B cell (primary cell): ENCODE data around the gene TENT5A. TPM values are rescaled to one million over a fixed set of nuclear protein-coding genes. Genes with fewer than 3 reads are reported as not detected.

ENCODE experiments used
- ATAC-seq: fragments of 200-7000 bp; cut with Tn5 transposase; one replicate; pipeline ENCODE4 v1.10.0; 2021; ENCODE audit warnings: low read depth, mild to moderate bottlenecking, moderate number of reproducible peaks, moderate library complexity
- CTCF ChIA-PET: fragments of 350-600 bp; sonication (Branson Sonifier 250); formaldehyde crosslinking; loops from one replicate; lab custom pipeline; 2021; ENCODE audit warnings: antibody characterized with exemption, inconsistent platforms; lab: Charles Lee
- POLR2A ChIA-PET: fragments of 350-600 bp; sonication (Branson Sonifier 250); formaldehyde crosslinking; loops from one replicate; lab custom pipeline; 2021; ENCODE audit warnings: antibody characterized with exemption; lab: Charles Lee
- DNase-seq: peaks from one replicate; pipeline ENCODE4 v3.0.0; 2013
- H2AFZ ChIP-seq: 2 replicates; pipeline ENCODE4 v1.6.1; 2012; ENCODE audit warnings: mild to moderate bottlenecking, low read depth, low read length; ENCODE audit not compliant: insufficient read depth, poor library complexity, severe bottlenecking
- H3K27ac ChIP-seq, 2 donors: 1 replicate in 1 of 2; 2 replicates in 1 of 2; pipeline ENCODE4 v1.5.1; 2012 to 2013; ENCODE audit warnings: low read length in 2 of 2, mild to moderate bottlenecking in 2 of 2, moderate library complexity in 1 of 2
- H3K27me3 ChIP-seq, 4 experiments: fragments of 200-600 bp in 1 of 4; sonication (generic) in 1 of 4; replicated peaks in 1 of 4; 1 replicate in 2 of 4; 2 replicates in 2 of 4; pipeline versions ENCODE4 v1.6.1 to v1.7.0; 2013 to 2016; ENCODE audit warnings: low read length in 3 of 4, mild to moderate bottlenecking in 2 of 4, mixed read lengths in 1 of 4, moderate library complexity in 1 of 4; ENCODE audit not compliant: insufficient read depth in 4 of 4, control insufficient read depth in 3 of 4; ENCODE audit errors: control extremely low read depth in 1 of 4
- H3K36me3 ChIP-seq, 2 experiments: replicated peaks in 1 of 2; 1 replicate in 1 of 2; 2 replicates in 1 of 2; pipeline versions ENCODE4 v1.6.1 to v1.7.1; 2013; ENCODE audit warnings: low read length in 1 of 2; ENCODE audit not compliant: insufficient read depth in 2 of 2, control insufficient read depth in 1 of 2; ENCODE audit errors: control extremely low read depth in 1 of 2, extremely low read depth in 1 of 2
- H3K4me1 ChIP-seq, 2 donors: fragments of 200-600 bp in 1 of 2; sonication (generic) in 1 of 2; 1 replicate in 1 of 2; 2 replicates in 1 of 2; pipeline versions ENCODE4 v1.5.1 to v1.6.1; 2013 to 2017; ENCODE audit warnings: low read length in 2 of 2; ENCODE audit not compliant: control insufficient read depth in 2 of 2, insufficient read depth in 2 of 2
- H3K4me2 ChIP-seq: replicated peaks from 2 replicates; pipeline ENCODE3; 2012; ENCODE audit warnings: mild to moderate bottlenecking, low read depth, low read length; ENCODE audit not compliant: poor library complexity, severe bottlenecking
- H3K4me3 ChIP-seq, 5 experiments: fragments of 200-600 bp in 1 of 5; sonication (generic) in 1 of 5; 1 replicate in 3 of 5; 2 replicates in 2 of 5; pipeline versions ENCODE4 v1.5.1 to v1.7.0; 2011 to 2016; ENCODE audit warnings: low read length in 4 of 5, mild to moderate bottlenecking in 4 of 5, low read depth in 2 of 5, control low read depth in 1 of 5, moderate library complexity in 1 of 5; ENCODE audit not compliant: insufficient read depth in 1 of 5; ENCODE audit errors: control extremely low read depth in 1 of 5, extremely low read depth in 1 of 5
- H3K79me2 ChIP-seq: fragments of 200-600 bp; sonication (generic); one replicate; pipeline ENCODE4 v1.6.0; 2016; ENCODE audit warnings: low read length; ENCODE audit not compliant: control insufficient read depth, insufficient read depth
- H3K9ac ChIP-seq: fragments of 200-600 bp; sonication (generic); 2 replicates; pipeline ENCODE4 v1.6.1; 2017; ENCODE audit warnings: mild to moderate bottlenecking, low read length, moderate library complexity
- H3K9me3 ChIP-seq, 3 donors: one replicate each; pipeline versions ENCODE4 v1.6.1 to v1.7.1; 2013; ENCODE audit warnings: low read length in 2 of 3; ENCODE audit not compliant: control insufficient read depth in 2 of 3, insufficient read depth in 1 of 3; ENCODE audit errors: control extremely low read depth in 1 of 3
- H4K20me1 ChIP-seq: 2 replicates; pipeline ENCODE4 v1.6.0; 2012; ENCODE audit warnings: mild to moderate bottlenecking, low read length; ENCODE audit not compliant: insufficient read depth, control insufficient read depth, poor library complexity, severe bottlenecking
- H3K27ac Mint-ChIP-seq: one replicate; pipeline ENCODE4 v1.8.0; 2021; ENCODE audit warnings: mixed read lengths
- H3K27me3 Mint-ChIP-seq: one replicate; pipeline ENCODE4 v1.8.0; 2021; ENCODE audit warnings: mixed read lengths
- H3K4me1 Mint-ChIP-seq: one replicate; pipeline ENCODE4 v1.8.0; 2021; ENCODE audit warnings: mixed read lengths
- H3K4me3 Mint-ChIP-seq: one replicate; pipeline ENCODE4 v1.8.0; 2021; ENCODE audit warnings: mixed read lengths
- H3K9me3 Mint-ChIP-seq: one replicate; pipeline ENCODE4 v1.8.0; 2022; ENCODE audit warnings: mixed read lengths; ENCODE audit not compliant: insufficient read depth
- CTCF ChIP-seq: fragments of 200-600 bp; IDR thresholded peaks from one replicate; pipeline ENCODE4 v1.8.0; 2022; ENCODE audit warnings: antibody characterized with exemption, mild to moderate bottlenecking
- EZH2 ChIP-seq: IDR thresholded peaks from 2 replicates; pipeline ENCODE4 v1.6.1; 2012; ENCODE audit warnings: borderline replicate concordance, low read depth, mild to moderate bottlenecking, moderate library complexity, low read length; ENCODE audit not compliant: insufficient read depth, poor library complexity, severe bottlenecking
- WGBS: methylation state at CpG from one replicate; pipeline ENCODE4 v1.1.5; 2013; ENCODE audit warnings: missing lambda C conversion rate; ENCODE audit not compliant: insufficient coverage; 5-methylcytosine and 5-hydroxymethylcytosine counted together
- intact Hi-C: fragments of 100-400 bp; cut with micrococcal nuclease; formaldehyde crosslinking; loops from one replicate; pipeline ENCODE4 v1.10.0; 2022
- polyA plus RNA-seq: library from polyadenylated mRNA; depleted of rRNA; stranded (reverse); fragments of >200 nt; gene quantifications from 2 replicates; pipeline ENCODE4 v1.2.3, GENCODE V29; 2012
- total RNA-seq, 2 donors: library from RNA; stranded (reverse); fragments of 120-200 nt in 1 of 2; gene quantifications; 1 replicate in 1 of 2; 2 replicates in 1 of 2; pipeline versions ENCODE4 v1.2.3 to v1.2.4, GENCODE V29; 2013 to 2022

Gene TENT5A
- total and polyA plus RNA-seq, 2 donors (not counting 1 experiment from before 2014, with no cell fraction given), result 3.9 to 9.4 TPM

- POLR2A ChIA-PET, result no interaction called here
- ATAC-seq, result no peak
- Mint-ChIP-seq H3K27me3 (peaks cover 5% of the 10 kb centered on the region), H3K27ac (no peak overlapping the region), H3K4me3 (no peak overlapping the region), H3K4me1 (no peaks in the 10 kb centered on the region), H3K9me3 (no peaks in the 10 kb centered on the region)
- CTCF ChIA-PET, result interaction anchor here (1.7 kb wide), 1 partner anchor 37 kb away, joined by 4 read pairs; the partner anchor contains the start of gene TENT5A
- DNase-seq, result no peak
- H3K36me3 ChIP-seq, result no peaks in the 10 kb centered on the region
- H3K27ac ChIP-seq, result no peak overlapping the region
- TF ChIP-seq CTCF, result no peak
- no peak for TF ChIP-seq EZH2
- H3K79me2 ChIP-seq, result no peaks in the 10 kb centered on the region
- H3K4me2 ChIP-seq, result no peak overlapping the region
- H3K4me1 ChIP-seq, result no peaks in the 10 kb centered on the region
- WGBS, result no CpG with 5 or more reads among the region's 1 CpG
- H3K9ac ChIP-seq, result no peak overlapping the region
- no peak overlapping the region for H2AFZ ChIP-seq
- no peak overlapping the region for H3K4me3 ChIP-seq
- H3K27me3 ChIP-seq, result no peaks in the 10 kb centered on the region
- intact Hi-C loops, result no loop called here
- no peaks in the 10 kb centered on the region for H3K9me3 ChIP-seq
- H4K20me1 ChIP-seq, result no peaks in the 10 kb centered on the region
Observed at GRCh38 chr6:81789291-81789690, 36.8 kb upstream of the TENT5A start.

- Histone ChIP-seq H3K9me3 (no peaks in the 10 kb centered on the region), H3K9ac (no peak overlapping the region), H2AFZ (no peak overlapping the region), H3K4me1 (no peaks in the 10 kb centered on the region), H3K79me2 (no peaks in the 10 kb centered on the region), H3K27me3 (no peaks in the 10 kb centered on the region), H3K36me3 (no peaks in the 10 kb centered on the region), H3K4me3 (no peak overlapping the region), H4K20me1 (no peaks in the 10 kb centered on the region), H3K4me2 (no peak overlapping the region), H3K27ac (no peak overlapping the region)
- ChIA-PET CTCF (interaction anchor here (0.6 to 1.7 kb wide), 2 partner anchors 36 to 54 kb away, joined by 3 to 4 read pairs; partner anchors contain the start of gene TENT5A), POLR2A (no interaction called here)
- TF ChIP-seq CTCF (no peak), EZH2 (no peak)
- no peak overlapping the region for H3K4me3 Mint-ChIP-seq
- no peaks in the 10 kb centered on the region for H3K4me1 Mint-ChIP-seq
- DNase-seq, result no peak
- no peak for ATAC-seq
- peaks cover under 1% of the 10 kb centered on the region for H3K9me3 Mint-ChIP-seq
- H3K27ac Mint-ChIP-seq, result no peak overlapping the region
- intact Hi-C loops, result no loop called here
- H3K27me3 Mint-ChIP-seq, result peaks cover 5% of the 10 kb centered on the region
Observed at GRCh38 chr6:81788748-81789147, 36.3 kb upstream of the TENT5A start.
